Activated effector memory CD4-positive, alpha-beta T cell treated with anti-CD3 and anti-CD28 coated beads, Interleukin-2, amount 50 U/mL, for 16 hours (primary cell): ENCODE data around the gene AKAP9.
"Not testable (repeated sequence)": the region's sequence is repeated elsewhere in the genome, so short reads cannot be mapped to it uniquely, and the experiment has no call there.

Experiments used
- DNase-seq: peaks from one replicate; pipeline ENCODE4 v3.0.0-alpha.2; 2020

The AKAP9 gene

GRCh38 chr7:92072708-92073107 is 132.0 kb downstream of the AKAP9 start:
- no peak for DNase-seq

- DNase-seq = no peak
Observed at GRCh38 chr7:92075455-92076158, 134.9 kb downstream of the AKAP9 start.

GRCh38 chr7:92076509-92076908 is 135.8 kb downstream of the AKAP9 start:
- DNase-seq = no peak

- DNase-seq = not testable (repeated sequence)
Observed at GRCh38 chr7:92083922-92084321, 143.3 kb downstream of the AKAP9 start.

DNA sequence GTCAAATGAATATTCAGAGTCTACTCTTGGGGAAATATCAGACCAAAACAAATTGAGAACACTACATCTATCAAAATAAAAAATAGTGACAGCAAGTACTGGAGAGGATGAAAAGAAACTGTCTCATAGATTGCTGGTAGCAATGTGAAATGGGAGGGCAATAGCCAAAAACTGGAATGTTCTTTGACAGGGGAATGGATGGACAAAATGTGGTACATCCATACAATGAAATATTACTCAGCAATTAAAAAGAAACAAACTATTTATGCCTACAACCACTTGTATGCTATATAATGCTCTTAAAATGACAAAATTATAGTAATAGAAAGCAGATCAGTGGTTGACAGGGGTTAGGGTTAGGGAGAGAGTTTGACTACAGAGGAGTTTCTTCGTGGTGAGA is 147.6 kb downstream of the AKAP9 start:
- DNase-seq = no peak

DNA sequence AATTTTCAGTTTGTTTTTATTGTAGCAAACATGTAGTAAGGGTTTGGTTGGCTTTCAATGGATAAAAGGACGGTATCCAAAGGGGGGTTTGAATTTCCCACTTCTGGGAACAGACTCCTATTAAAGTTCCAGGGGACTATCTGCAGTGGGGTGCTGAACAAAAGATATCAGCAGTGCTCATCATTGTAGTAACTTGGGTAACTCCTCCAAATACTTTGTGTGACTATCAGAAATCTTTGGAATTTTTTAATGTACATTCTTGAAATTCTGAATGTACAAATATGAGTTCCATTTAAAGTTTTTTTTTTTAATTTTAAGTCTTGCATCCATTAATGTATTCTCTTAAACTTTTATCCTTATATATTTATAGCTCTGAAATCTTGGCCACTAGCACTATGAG is 151.5 kb downstream of the AKAP9 start:
- no peak for DNase-seq

- no peak for DNase-seq
Observed at GRCh38 chr7:92095380-92095779, 154.7 kb downstream of the AKAP9 start.

GRCh38 chr7:92100534-92100933 is 159.9 kb downstream of the AKAP9 start:
- no peak for DNase-seq

GRCh38 chr7:92102862-92103261 is 162.2 kb downstream of the AKAP9 start:
- DNase-seq = not testable (repeated sequence)

DNA sequence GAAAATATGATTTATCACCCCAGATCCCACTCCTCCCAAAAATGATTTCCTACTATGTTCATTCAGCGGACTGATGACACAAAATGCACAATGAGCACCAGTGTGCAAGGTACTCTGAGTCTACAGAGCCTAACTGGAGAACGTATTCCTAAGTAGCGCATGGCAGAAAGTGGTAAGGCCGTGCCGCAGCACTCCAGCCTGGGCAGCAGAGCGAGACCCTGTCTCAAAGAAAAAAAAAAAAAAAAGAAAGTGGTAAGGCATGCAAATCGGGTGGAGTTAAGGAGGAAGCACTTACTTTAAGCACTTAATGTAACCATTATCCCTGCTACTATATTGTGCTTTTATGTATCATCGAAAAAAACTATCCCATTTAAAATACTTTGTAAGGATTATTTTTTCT is 168.2 kb downstream of the AKAP9 start:
- DNase-seq = no peak

DNA sequence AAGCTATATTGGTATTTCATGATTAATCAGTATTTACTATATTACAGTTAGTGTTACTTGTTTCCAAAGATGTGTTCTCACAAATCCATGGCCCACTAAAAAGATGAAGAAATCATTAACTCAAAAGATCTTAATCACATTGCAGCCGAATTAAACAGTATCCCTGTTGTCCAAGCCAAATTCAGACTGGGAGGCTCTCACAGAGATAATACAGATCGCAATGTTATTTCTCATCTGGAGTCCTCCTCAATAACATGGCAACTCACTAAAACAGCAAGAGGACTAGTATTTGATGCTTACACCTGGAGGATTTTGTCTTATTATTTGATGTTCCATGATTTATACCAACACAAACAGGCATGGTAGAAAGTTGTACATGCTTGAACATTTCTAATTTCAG is 170.2 kb downstream of the AKAP9 start:
- no peak for DNase-seq

DNA sequence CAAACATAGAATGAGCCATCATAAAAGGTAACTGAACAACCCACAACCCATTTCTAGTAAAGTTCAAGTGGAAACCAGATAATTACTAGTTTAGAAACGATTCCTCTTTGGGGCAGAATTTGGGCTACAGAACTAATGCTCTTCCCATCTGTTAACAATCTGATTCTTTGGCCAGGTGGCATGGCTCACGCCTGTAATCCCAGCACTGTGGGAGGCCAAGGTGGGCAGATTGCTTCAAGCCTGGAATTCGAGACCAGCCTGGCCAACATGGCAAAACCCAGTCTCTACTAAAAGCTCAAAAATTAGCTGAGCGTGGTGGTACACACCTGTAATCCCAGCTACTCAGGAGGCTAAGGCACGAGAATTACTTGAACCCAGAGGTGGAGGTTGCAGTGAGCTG is 175.2 kb downstream of the AKAP9 start:
- DNase-seq = no peak

GRCh38 chr7:92116949-92117348 is 176.3 kb downstream of the AKAP9 start:
- no peak for DNase-seq

DNA sequence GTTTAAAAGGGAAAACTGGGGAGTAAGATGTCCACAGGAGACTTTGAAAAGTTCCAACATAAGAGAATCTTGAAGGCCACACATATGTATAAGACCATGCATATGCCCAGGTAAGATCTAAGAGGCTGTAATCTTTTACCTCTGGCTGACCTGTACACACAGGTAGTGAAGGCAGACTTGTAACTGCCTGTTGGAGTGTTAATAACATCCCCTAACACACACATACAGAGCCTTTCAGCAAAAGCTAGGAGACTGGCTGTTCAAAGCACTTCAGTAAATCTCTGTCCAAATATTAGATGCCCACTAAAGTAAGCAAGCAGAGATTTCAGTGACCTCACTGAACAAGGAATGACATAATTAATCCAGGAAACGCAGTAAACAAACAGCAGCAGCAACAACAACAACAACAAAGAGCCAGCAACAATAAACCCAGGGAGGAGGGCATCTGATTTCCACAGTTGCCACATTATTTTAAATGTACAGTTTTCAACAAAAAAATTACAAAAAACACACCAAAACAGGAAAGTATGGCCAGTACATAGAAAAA is 178.6 kb downstream of the AKAP9 start:
- DNase-seq = no peak

GRCh38 chr7:92121681-92122080 is 181.0 kb downstream of the AKAP9 start:
- DNase-seq = no peak

DNA sequence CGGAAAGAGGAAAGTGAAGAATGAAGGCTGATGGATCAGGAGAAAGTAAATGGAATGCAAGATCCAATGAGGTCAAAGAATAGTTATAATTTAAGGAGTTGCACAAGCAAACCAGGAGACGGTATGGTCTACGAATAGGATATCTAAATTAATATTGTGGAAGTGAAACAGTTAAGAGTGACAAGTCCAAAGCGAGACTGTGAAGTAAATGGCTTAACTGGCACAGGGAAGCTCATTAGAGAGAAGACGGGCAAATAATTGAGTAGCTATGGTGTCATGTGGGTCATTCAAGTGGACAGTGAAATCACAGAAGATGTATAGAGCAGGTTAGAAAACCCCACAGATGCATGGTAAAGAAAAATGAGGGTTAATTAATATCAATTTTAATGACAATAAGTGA is 190.4 kb downstream of the AKAP9 start:
- no peak for DNase-seq

- DNase-seq = no peak
Observed at GRCh38 chr7:92131764-92132330, 191.2 kb downstream of the AKAP9 start.

- DNase-seq = no peak
Observed at GRCh38 chr7:92133133-92133736, 192.6 kb downstream of the AKAP9 start.

GRCh38 chr7:92133737-92134270 is 193.1 kb downstream of the AKAP9 start:
- peak; percentile 85 for DNase-seq

DNA sequence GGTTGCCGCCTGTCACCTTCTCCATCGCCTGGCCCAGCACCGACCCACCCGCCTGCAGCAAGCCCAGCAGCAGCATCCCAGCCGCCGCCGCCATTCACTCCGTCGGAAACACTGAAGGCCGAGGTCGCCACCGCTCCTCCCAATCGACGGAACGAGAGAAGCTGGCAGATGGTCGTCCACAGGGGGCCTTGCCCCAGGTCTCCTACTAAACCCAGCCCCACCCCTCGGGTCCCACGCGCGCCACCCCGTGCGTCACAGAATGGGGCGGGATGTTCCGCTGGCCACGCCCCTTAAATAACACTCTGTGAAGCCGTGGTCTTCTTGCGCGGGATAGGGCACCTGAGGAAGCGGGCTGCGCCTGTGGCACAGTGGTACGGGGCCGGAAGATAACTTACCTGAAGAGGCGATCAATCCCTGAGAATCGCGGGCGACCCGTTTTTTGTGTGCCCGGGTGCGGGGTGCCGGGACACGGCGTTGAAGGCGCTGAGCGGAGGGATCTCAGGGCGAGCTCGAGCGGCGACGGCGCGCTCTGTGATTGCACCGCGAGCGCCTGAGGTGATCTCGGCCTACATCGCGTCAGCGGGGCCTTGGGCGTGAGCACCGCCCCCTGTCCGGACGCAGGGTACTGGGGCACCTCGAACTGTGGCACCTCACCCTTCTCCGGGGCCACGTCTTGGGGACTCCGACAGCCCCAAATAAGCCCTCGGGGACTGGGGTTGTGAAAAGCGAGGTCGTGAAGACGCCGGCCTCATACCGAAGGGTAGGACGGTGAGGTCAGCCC is 193.8 kb downstream of the AKAP9 start, which contains the start of gene CYP51A1:
Gene CYP51A1 (minus strand): TSS at position 207 of the 781 bp plus-strand sequence. CDS start 113 bp downstream, at position 94.
- peak; percentile 97 for DNase-seq

DNA sequence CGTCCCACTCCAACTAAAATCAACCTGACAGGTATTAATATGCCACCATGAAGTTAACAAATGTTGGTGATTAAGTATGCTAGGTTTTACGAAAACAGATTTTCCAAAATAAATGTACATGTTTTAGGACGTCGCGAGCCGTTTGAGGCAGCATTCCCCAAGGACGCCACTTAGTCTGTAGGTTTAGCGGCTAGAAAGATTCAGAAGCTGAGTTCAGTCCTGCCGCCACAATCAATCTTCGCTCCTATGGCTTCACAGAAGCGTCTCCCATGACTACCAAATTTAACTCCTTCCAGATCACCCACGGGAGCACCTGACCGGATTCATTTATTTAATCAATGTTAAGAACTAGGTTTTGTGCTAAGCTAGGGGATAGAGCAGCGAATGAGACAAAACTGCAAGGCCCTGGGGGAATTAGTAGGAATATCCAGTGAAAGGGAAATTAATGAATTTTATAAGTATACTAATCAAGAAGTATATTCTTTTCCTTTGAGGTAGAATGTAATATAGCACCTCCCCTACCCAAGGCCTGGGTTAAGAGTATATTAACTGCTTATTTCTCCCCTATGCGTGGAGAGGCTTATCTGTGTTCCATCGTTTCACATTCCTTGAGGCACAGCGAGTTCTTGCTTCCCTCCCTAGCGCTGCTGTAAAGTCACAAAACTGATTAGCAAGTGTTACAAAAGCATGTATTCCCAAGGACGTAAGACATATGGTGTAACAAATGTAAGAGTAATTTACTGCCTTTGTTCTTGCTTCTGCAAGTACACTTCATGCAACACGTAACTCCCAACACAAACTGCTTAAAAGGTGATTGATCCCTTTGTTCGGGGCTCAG is 194.6 kb downstream of the AKAP9 start:
- DNase-seq = no peak

DNA sequence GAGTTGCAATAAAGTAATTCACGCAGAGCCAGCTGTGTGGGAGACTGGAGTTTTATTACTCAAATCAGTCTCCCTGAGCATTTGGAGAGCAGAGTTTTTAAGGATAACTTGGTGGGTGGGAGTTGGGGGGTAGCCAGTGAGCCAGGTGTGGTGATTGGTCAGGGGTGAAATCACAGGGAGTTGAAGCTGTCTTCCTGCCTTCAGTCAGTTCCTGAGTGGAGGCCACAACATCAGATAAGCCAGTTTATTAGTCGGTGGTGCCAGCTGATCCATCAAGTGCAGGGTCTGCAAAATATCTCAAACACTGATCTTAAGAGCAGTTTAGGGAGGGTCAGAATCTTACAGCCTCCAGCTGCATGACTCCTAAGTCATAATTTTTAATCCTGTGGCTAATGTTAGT is 196.9 kb downstream of the AKAP9 start:
- DNase-seq = no peak
